ENCODE data around the gene TMCC1.
"Not testable (repeated sequence)": the region's sequence is repeated elsewhere in the genome, so short reads cannot be mapped to it uniquely, and the experiment has no call there.

The TMCC1 gene

GRCh38 chr3:129655291-129655700 is 238.2 kb downstream of the TMCC1 start:
- DNase-seq (ENCODE audit: low read depth in 2 of 3, low spot score in 1 of 3), result no peak

GRCh38 chr3:129654131-129654530 is 239.4 kb downstream of the TMCC1 start:
- DNase-seq (ENCODE audit: low read depth in 2 of 3, low spot score in 1 of 3), result no peak

- DNase-seq (ENCODE audit: low read depth in 2 of 3, low spot score in 1 of 3), result no peak
These were observed 240.5 kb downstream of the TMCC1 start for GRCh38 chr3:129653019-129653418.

- no peak for DNase-seq (ENCODE audit: low read depth in 2 of 3, low spot score in 1 of 3)
These were observed 241.9 kb downstream of the TMCC1 start for GRCh38 chr3:129651435-129652202.

GRCh38 chr3:129650256-129650872 is 243.1 kb downstream of the TMCC1 start:
- DNase-seq (ENCODE audit: low read depth in 2 of 3, low spot score in 1 of 3), result peak; percentile 35 to 41 (median 37)

- no peak for DNase-seq (ENCODE audit: low read depth in 2 of 3, low spot score in 1 of 3)
These were observed 245.1 kb downstream of the TMCC1 start for GRCh38 chr3:129648391-129648790.

GRCh38 chr3:129645286-129645685 is 248.2 kb downstream of the TMCC1 start:
- DNase-seq (ENCODE audit: low read depth in 2 of 3, low spot score in 1 of 3), result no peak

GRCh38 chr3:129644836-129645235 is 248.7 kb downstream of the TMCC1 start:
- DNase-seq (ENCODE audit: low read depth in 2 of 3, low spot score in 1 of 3), result no peak

GRCh38 chr3:129641567-129642260 is 251.8 kb downstream of the TMCC1 start:
- not testable (repeated sequence) for DNase-seq (ENCODE audit: low read depth in 2 of 3, low spot score in 1 of 3)

- DNase-seq (ENCODE audit: low read depth in 2 of 3, low spot score in 1 of 3), result not testable (repeated sequence)
These were observed 252.5 kb downstream of the TMCC1 start for GRCh38 chr3:129640985-129641384.

GRCh38 chr3:129638481-129638880 is 255.0 kb downstream of the TMCC1 start:
- DNase-seq (ENCODE audit: low read depth in 2 of 3, low spot score in 1 of 3), result no peak

GRCh38 chr3:129636082-129636481 is 257.4 kb downstream of the TMCC1 start:
- no peak for DNase-seq (ENCODE audit: low read depth in 2 of 3, low spot score in 1 of 3)

- no peak for DNase-seq (ENCODE audit: low read depth in 2 of 3, low spot score in 1 of 3)
These were observed 257.9 kb downstream of the TMCC1 start for GRCh38 chr3:129635656-129636055.

- DNase-seq (ENCODE audit: low read depth in 2 of 3, low spot score in 1 of 3), result no peak
These were observed 259.6 kb downstream of the TMCC1 start for GRCh38 chr3:129633751-129634481.

GRCh38 chr3:129632977-129633376 is 260.5 kb downstream of the TMCC1 start:
- no peak for DNase-seq (ENCODE audit: low read depth in 2 of 3, low spot score in 1 of 3)

GRCh38 chr3:129632556-129632955 is 261.0 kb downstream of the TMCC1 start:
- no peak for DNase-seq (ENCODE audit: low read depth in 2 of 3, low spot score in 1 of 3)

GRCh38 chr3:129632056-129632455 is 261.5 kb downstream of the TMCC1 start:
- no peak for DNase-seq (ENCODE audit: low read depth in 2 of 3, low spot score in 1 of 3)

- no peak for DNase-seq (ENCODE audit: low read depth in 2 of 3, low spot score in 1 of 3)
These were observed 264.5 kb downstream of the TMCC1 start for GRCh38 chr3:129629011-129629410.

GRCh38 chr3:129628169-129628522 is 265.4 kb downstream of the TMCC1 start:
- DNase-seq (ENCODE audit: low read depth in 2 of 3, low spot score in 1 of 3), result no peak

GRCh38 chr3:129627350-129628168 is 266.0 kb downstream of the TMCC1 start:
- DNase-seq (ENCODE audit: low read depth in 2 of 3, low spot score in 1 of 3), result peak; percentile 46 to 55 (median 55)
